ENCODE data around the gene CD3G.
"Not testable (repeated sequence)": the region's sequence is repeated elsewhere in the genome, so short reads cannot be mapped to it uniquely, and the experiment has no call there.

Gene CD3G

DNA sequence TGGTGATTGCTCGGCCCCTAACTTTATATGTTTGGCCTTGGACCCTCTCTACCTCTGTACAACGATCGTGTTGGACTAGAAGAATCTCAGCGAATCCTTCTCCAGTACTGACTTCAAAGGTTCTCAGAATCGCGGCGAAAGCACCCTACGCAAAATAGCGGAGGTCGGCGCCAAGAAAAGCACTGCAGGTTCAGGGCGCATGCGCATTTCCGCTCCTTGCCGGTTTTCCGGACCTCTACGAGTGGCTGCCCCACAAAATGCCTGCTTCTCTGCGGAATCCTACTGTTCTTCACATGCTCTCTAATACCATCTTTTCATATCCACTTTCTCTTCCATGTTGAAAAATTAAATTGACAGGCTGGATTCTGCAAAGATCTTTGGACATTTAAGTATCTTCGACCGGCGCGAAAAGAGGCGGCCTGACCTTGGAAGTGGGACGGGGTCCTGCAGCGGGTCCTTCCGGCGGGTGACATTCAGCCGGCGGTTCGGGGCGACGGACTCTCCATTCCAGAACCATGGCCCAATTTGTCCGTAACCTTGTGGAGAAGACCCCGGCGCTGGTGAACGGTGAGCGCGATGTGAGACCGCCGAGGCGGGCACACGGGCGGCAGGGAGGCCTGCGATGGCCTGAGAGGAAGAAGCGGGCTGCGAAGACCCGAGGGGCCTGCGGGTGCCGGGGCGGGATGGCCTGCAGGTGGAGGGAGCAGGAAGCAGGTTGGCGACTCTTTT, 57.2 kb downstream of the CD3G start, which contains the start of gene ATP5MG:
Gene ATP5MG (plus strand): TSS at position 456 of the 729 bp plus-strand sequence. CDS start 60 bp downstream, at position 516.
- peak within 1 kb of the TSS; percentile 70 for H3K9ac ChIP-seq
- H3K27me3 ChIP-seq (ENCODE audit: insufficient read depth, low read depth) = no peaks in the 10 kb centered on the region
- no peaks in the 10 kb centered on the region for H3K36me3 ChIP-seq (ENCODE audit: insufficient read depth)
- TF ChIP-seq, protein P1, sequence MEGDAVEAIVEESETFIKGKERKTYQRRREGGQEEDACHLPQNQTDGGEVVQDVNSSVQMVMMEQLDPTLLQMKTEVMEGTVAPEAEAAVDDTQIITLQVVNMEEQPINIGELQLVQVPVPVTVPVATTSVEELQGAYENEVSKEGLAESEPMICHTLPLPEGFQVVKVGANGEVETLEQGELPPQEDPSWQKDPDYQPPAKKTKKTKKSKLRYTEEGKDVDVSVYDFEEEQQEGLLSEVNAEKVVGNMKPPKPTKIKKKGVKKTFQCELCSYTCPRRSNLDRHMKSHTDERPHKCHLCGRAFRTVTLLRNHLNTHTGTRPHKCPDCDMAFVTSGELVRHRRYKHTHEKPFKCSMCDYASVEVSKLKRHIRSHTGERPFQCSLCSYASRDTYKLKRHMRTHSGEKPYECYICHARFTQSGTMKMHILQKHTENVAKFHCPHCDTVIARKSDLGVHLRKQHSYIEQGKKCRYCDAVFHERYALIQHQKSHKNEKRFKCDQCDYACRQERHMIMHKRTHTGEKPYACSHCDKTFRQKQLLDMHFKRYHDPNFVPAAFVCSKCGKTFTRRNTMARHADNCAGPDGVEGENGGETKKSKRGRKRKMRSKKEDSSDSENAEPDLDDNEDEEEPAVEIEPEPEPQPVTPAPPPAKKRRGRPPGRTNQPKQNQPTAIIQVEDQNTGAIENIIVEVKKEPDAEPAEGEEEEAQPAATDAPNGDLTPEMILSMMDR (conservative IDR thresholded peaks at IDR 0.05; ENCODE audit: low read depth, low read length) = no peak
- H3K4me1 ChIP-seq (ENCODE audit: low read depth, poor library complexity, severe bottlenecking) = peaks cover 50% of the 10 kb centered on the region
- H3K4me3 ChIP-seq (IDR thresholded peaks at IDR 0.05; ENCODE audit: insufficient read depth, low read depth, low read length) = no peak within 1 kb of the TSS
- H4K20me1 ChIP-seq (ENCODE audit: insufficient read depth) = no peaks in the 10 kb centered on the region
- H3K79me2 ChIP-seq (ENCODE audit: insufficient read depth, low read depth) = peaks cover 48% of the 10 kb centered on the region
- H3K4me2 ChIP-seq = peak within 1 kb of the TSS; percentile 69
- H2AFZ ChIP-seq (ENCODE audit: low read depth) = peak within 1 kb of the TSS; percentile 77
- peak within 1 kb of the TSS; percentile 80 for H3K27ac ChIP-seq

DNA sequence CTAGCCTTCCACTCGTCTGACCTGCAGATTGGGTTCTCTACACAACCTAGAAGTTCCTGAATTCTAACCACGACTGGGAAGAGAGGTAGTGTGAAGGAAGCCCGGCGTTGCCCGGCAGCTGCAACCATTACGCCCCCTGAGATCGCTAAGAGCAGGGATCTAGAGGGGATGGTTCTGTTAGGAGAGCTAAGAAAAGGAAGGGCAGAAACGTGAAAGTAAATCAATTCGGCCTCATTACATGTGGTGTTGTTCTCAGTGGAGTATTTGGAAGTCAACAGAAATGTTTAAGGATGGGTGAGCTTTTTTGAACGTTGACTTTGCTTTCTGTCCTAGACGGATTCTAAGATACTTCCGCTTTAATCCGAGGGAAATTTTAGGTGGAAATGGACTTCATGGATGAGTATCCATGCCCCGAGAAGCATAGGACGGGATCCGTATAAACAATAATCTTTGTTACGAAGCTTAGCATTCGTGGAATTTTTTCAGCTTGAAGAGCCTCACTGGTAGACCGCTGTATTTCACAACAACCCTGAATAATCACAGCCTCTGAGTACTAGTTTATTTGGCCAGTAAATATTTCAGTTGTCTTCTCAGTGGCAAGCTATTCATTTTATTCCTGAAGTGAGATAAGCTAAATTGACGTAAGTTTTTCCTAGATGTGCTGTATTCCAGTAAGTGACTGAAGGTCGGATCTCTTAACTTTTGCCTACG, 57.9 kb downstream of the CD3G start:
- no peaks in the 10 kb centered on the region for H4K20me1 ChIP-seq (ENCODE audit: insufficient read depth)
- TF ChIP-seq, protein P1 (conservative IDR thresholded peaks at IDR 0.05; ENCODE audit: low read depth, low read length) = no peak
- H3K4me3 ChIP-seq (IDR thresholded peaks at IDR 0.05; ENCODE audit: insufficient read depth, low read depth, low read length) = no peak overlapping the region
- peak overlapping the region; percentile 70 for H3K9ac ChIP-seq
- peaks cover 55% of the 10 kb centered on the region for H3K79me2 ChIP-seq (ENCODE audit: insufficient read depth, low read depth)
- H3K27me3 ChIP-seq (ENCODE audit: insufficient read depth, low read depth) = no peaks in the 10 kb centered on the region
- peak overlapping the region; percentile 80; the same call in 1 of the 2 replicates for H3K27ac ChIP-seq
- H3K4me1 ChIP-seq (ENCODE audit: low read depth, poor library complexity, severe bottlenecking) = peaks cover 43% of the 10 kb centered on the region
- H2AFZ ChIP-seq (ENCODE audit: low read depth) = peak overlapping the region; percentile 77; the same call in 1 of the 2 replicates
- H3K36me3 ChIP-seq (ENCODE audit: insufficient read depth) = no peaks in the 10 kb centered on the region
- H3K4me2 ChIP-seq = peak overlapping the region; percentile 69

GRCh38 chr11:118402594-118402993, 58.5 kb downstream of the CD3G start:
- peak overlapping the region; percentile 69 for H3K4me2 ChIP-seq
- H3K4me1 ChIP-seq (ENCODE audit: low read depth, poor library complexity, severe bottlenecking) = peaks cover 37% of the 10 kb centered on the region
- not testable (repeated sequence) for H3K27ac ChIP-seq; H4K20me1 ChIP-seq (ENCODE audit: insufficient read depth); H3K27me3 ChIP-seq (ENCODE audit: insufficient read depth, low read depth); H3K36me3 ChIP-seq (ENCODE audit: insufficient read depth); H3K4me3 ChIP-seq (IDR thresholded peaks at IDR 0.05; ENCODE audit: insufficient read depth, low read depth, low read length); H2AFZ ChIP-seq (ENCODE audit: low read depth)
- peak overlapping the region; percentile 70; the same call in 1 of the 2 replicates for H3K9ac ChIP-seq
- peaks cover 60% of the 10 kb centered on the region for H3K79me2 ChIP-seq (ENCODE audit: insufficient read depth, low read depth)

All from KMS-11 (cell line).